ENCODE data around the gene NDOR1. TPM values are rescaled to one million over a fixed set of nuclear protein-coding genes. Genes with fewer than 3 reads are reported as not detected.

NDOR1 gene
- polyA plus RNA-seq, 6 donors from 2014 or later: 4.4 to 9.3 (median 5.2) TPM

DNA sequence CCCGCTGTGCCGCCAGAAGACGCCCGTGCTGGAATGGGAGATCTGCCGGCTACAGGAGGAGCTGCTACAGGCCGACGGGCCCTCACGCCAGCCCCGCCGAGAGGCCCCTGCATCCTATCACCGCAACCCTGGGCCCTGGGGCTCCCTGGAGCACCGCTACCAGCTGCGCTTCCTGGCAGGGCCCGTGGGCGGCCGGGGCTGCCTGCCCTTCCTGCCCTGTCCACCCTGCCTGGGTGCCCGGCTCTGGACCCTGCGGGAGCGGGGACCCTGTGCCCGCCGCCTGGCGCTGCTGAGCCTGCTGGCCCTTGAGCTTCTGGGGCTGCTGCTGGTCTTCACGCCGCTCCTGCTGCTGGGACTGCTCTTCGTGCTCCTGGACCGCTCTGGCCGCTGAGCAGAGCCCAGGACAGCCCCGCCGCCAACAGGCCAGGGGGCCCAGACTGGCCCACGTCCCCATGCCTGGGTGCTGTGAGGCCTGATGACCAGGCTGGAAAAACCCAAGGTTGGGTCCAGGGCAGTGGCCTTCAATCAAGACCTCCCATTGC lies 12.8 kb downstream of the NDOR1 start:
- H3K36me3 Mint-ChIP-seq: no peaks in the 10 kb centered on the region
- no peak overlapping the region for H3K4me3 Mint-ChIP-seq
- H3K27me3 Mint-ChIP-seq: no peaks in the 10 kb centered on the region
- DNase-seq: no peak
- peaks cover 0 to 7% (median 6%) of the 10 kb centered on the region in 3 donors for H3K4me1 Mint-ChIP-seq
- ATAC-seq (ENCODE audit: low read depth in 2 of 2): no peak
- no peaks in the 10 kb centered on the region for H3K9me3 Mint-ChIP-seq
- no peak overlapping the region for H3K27ac Mint-ChIP-seq

- ATAC-seq (ENCODE audit: low read depth in 2 of 2) (no peak), DNase-seq (no peak)
- Mint-ChIP-seq H3K27me3 (no peaks in the 10 kb centered on the region), H3K9me3 (no peaks in the 10 kb centered on the region), H3K4me3 (peak overlapping the region in 1 of 8 donors; percentile 45), H3K4me1 (peaks cover 0 to 7% (median 6%) of the 10 kb centered on the region in 3 donors), H3K27ac (no peak overlapping the region), H3K36me3 (no peaks in the 10 kb centered on the region)
Observed at GRCh38 chr9:137218754-137219271, 13.3 kb downstream of the NDOR1 start.

- Mint-ChIP-seq H3K4me3 (peak overlapping the region in 4 of 8 donors; percentile 45 to 77 (median 69)), H3K36me3 (no peaks in the 10 kb centered on the region), H3K27me3 (no peaks in the 10 kb centered on the region), H3K9me3 (no peaks in the 10 kb centered on the region), H3K27ac (no peak overlapping the region), H3K4me1 (peaks cover 3 to 7% (median 6%) of the 10 kb centered on the region in 3 donors)
- no peak for DNase-seq
- no peak for ATAC-seq (ENCODE audit: low read depth in 2 of 2)
Observed at GRCh38 chr9:137219757-137220316, 14.3 kb downstream of the NDOR1 start.

DNA sequence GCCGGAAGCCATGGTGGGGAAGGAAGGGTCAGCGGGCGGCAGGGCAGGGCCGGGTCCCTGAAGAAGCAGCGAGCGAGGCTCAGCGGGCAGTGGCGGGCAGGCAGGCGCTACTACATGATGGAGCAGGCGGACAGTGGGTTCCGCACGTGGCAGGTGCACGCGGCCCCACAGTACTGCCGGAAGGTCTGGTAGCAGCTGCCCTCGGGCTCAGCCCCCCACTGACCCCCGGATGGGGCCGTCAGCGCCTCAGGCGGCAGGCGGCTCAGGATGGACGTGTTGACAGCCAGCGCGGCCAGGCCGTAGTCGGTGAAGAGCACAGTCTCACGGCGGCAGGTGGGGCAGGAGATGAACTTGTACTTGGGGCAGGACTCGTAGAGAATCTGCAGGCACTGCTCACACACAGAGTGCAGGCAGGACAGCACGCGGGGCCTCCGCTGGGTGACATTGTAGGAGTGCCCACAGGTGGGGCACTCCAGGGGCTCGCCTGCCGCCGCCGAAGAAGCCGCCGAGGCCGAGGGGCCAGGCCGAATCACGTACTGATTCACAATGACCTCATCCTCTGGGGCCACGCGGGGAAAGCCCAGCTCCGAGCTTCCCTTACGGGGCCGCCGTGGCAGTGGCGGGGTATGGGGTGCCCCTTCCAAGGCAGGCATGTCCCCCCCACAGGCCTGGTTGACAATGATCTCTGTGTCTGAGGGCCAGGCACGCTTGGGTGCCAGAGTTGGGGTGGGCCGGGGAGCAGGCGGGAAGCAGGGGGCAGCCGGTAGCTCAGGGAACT lies 15.0 kb downstream of the NDOR1 start:
- no peaks in the 10 kb centered on the region for H3K27me3 Mint-ChIP-seq
- peaks cover 3 to 7% (median 6%) of the 10 kb centered on the region in 3 donors for H3K4me1 Mint-ChIP-seq
- peak overlapping the region in 6 of 8 donors; percentile 29 to 73 (median 40) for H3K4me3 Mint-ChIP-seq
- no peaks in the 10 kb centered on the region for H3K9me3 Mint-ChIP-seq
- no peaks in the 10 kb centered on the region for H3K36me3 Mint-ChIP-seq
- no peak overlapping the region for H3K27ac Mint-ChIP-seq
- no peak for DNase-seq
- no peak for ATAC-seq (ENCODE audit: low read depth in 2 of 2)

GRCh38 chr9:137221095-137221505 lies 15.6 kb downstream of the NDOR1 start:
- H3K36me3 Mint-ChIP-seq: no peaks in the 10 kb centered on the region
- no peak overlapping the region for H3K27ac Mint-ChIP-seq
- peak overlapping the region in 4 of 8 donors; percentile 29 to 73 (median 54) for H3K4me3 Mint-ChIP-seq
- H3K27me3 Mint-ChIP-seq: no peaks in the 10 kb centered on the region
- no peaks in the 10 kb centered on the region for H3K9me3 Mint-ChIP-seq
- H3K4me1 Mint-ChIP-seq: peaks cover 3 to 7% (median 6%) of the 10 kb centered on the region in 3 donors
- DNase-seq (no peak), ATAC-seq (ENCODE audit: low read depth in 2 of 2) (no peak)

DNA sequence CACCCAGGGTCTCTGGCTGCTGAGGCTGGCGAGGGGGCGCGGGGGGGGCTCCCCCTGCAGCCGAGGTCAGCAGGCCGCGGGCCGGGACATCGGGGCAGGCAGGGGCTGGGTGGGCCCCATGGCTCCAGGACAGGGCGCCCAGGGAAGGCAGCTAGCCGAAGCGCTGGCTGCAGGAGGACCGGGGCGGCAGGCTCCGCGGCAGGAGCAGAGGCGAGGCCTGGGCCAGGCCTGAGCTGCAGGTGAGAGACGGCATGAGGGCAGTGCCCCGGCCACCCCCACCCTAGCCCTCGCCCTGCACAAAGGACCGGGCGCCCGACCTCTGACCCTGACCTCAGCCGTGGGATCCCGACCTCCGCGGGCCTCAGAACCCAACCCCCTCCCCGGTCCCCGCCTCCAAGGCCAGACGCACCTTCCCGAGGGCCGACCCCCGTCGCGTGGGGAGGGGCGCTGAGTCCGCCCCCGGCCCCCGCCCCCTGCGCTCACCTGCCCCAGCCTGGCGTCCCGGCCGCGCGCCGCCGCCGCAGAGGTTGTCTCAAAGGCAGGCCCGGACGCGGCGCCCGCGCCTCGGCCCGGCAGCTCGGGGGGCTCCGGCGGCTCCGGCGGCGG lies 16.1 kb downstream of the NDOR1 start:
- Mint-ChIP-seq H3K36me3 (no peaks in the 10 kb centered on the region), H3K27ac (no peak overlapping the region), H3K4me1 (peaks cover 3 to 7% (median 6%) of the 10 kb centered on the region in 3 donors), H3K4me3 (peak overlapping the region in 2 of 8 donors; percentile 16 to 25), H3K9me3 (no peaks in the 10 kb centered on the region), H3K27me3 (no peaks in the 10 kb centered on the region)
- no peak for ATAC-seq (ENCODE audit: low read depth in 2 of 2)
- DNase-seq: no peak

- H3K4me3 Mint-ChIP-seq: peak within 1 kb of the TSS; percentile 75 to 92 (median 80)
- peaks cover 0 to 2% (median 2%) of the 10 kb centered on the region in 3 donors for H3K27me3 Mint-ChIP-seq
- no peaks in the 10 kb centered on the region for H3K9me3 Mint-ChIP-seq
- ATAC-seq (ENCODE audit: low read depth in 2 of 2) (no peak), DNase-seq (no peak)
- peak within 1 kb of the TSS in 5 of 6 donors; percentile 66 to 97 (median 75) for H3K27ac Mint-ChIP-seq
- H3K36me3 Mint-ChIP-seq: no peaks in the 10 kb centered on the region
- peaks cover 4 to 8% (median 7%) of the 10 kb centered on the region in 3 donors for H3K4me1 Mint-ChIP-seq
Observed at GRCh38 chr9:137222190-137223077, 16.9 kb downstream of the NDOR1 start, which contains the start of gene RNF208. Gene RNF208, minus strand, starts transcription at chr9:137222240. Its CDS starts 1,028 bp downstream, at chr9:137221212.

DNA sequence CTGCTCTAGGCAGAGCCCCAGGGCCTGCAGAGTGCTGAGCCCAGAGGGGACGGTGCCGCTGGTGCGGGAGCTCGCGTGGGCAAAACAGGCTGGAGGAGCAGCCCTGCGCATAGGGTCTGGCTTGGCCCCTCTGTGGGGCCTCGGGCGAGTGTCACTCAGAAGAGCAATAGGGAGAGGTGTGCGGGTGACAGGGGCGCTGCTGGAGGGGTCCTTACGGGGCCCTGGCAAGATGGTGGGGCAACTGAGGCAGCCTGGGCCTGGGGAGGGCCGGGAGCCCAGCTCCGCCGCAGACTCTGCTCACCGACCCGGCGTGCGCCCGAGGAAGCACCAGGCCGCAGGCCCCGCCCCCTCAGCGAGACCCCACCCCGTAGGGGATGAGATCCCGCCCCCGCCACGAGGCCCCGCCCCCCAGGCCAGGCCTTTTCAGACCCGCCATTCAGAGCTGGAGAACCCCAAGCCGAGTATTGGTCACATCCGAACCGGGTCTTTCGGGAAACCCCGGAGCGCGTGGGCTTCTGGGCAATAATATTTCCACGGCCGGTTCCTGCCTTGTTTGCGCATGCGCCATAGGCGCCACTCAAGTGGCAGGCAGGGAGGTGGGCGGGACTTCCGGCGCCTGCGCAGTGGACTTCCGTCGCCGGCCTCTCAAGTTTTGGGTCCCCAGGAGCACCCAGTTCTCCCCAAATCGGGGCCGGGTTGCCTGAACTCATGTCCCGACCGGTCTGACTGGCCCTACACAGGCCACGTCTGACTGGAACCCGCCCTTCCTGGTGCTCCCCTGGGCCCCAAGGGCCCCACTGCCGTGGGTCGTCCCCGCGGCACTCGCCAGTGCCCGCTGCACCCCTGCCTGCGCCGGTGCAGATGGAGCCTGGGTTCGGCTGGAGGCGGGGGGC lies 17.8 kb downstream of the NDOR1 start:
- Mint-ChIP-seq H3K27me3 (peaks cover 0 to 8% (median 6%) of the 10 kb centered on the region in 3 donors), H3K36me3 (no peaks in the 10 kb centered on the region), H3K4me3 (peak overlapping the region; percentile 75 to 92 (median 80)), H3K27ac (peak overlapping the region; percentile 66 to 97 (median 77)), H3K9me3 (peaks cover 0 to 2% (median 0%) of the 10 kb centered on the region in 7 donors), H3K4me1 (peaks cover 6 to 12% (median 11%) of the 10 kb centered on the region in 3 donors)
- peak; percentile 98 for DNase-seq
- ATAC-seq (ENCODE audit: low read depth in 2 of 2): peak; percentile 88 to 89

DNA sequence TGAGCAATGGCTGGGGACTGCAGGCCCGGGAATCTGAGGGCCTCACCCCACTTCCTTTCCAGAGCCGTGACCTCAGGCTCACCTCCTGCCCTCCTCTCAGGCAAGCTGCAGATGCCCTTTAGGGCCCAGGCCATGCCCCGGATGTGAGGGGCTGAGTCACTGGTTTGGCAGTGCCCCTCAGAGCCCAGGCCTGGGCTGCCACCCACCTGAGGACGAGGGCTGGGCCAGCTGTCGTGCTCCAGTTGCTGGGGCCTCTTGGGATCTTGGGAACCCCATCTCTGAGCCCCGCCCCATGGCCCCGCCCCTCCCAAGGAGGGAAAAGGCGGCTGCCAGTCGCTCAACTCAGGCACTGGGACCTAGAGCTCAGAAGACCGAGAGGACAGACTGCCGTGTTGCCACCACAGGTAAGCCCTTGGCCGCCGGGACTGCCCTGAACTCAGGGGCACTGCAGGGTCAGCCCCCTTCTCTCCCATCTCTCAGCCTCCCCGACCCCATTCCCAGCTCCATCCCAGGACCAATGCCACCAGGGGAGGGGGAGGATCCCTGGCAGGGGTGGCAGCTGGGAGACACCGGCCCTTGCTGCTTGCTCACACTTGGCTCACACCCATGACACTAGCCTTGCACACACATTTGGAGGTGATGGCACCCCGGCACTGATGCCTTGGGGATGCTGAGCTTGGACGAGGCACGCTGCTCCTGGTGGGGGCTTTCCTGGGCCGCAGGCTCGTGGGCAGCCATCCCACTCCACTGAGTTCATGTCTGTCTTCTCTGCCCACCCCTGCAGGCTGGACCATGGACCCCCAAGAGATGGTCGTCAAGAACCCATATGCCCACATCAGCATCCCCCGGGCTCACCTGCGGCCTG lies 19.6 kb downstream of the NDOR1 start, which contains the start of gene CYSRT1:
Gene CYSRT1 (plus strand): TSS at position 345 of the 865 bp plus-strand sequence. CDS start 448 bp downstream, at position 793.
- Mint-ChIP-seq H3K9me3 (peaks cover 0 to 2% (median 0%) of the 10 kb centered on the region in 7 donors), H3K27me3 (peaks cover 0 to 15% (median 8%) of the 10 kb centered on the region in 3 donors), H3K4me3 (peak within 1 kb of the TSS; percentile 75 to 92 (median 80)), H3K36me3 (no peaks in the 10 kb centered on the region), H3K27ac (peak within 1 kb of the TSS in 3 of 6 donors; percentile 79 to 97 (median 80)), H3K4me1 (peaks cover 6 to 12% (median 11%) of the 10 kb centered on the region in 3 donors)
- DNase-seq: no peak
- ATAC-seq (ENCODE audit: low read depth in 2 of 2): no peak

DNA sequence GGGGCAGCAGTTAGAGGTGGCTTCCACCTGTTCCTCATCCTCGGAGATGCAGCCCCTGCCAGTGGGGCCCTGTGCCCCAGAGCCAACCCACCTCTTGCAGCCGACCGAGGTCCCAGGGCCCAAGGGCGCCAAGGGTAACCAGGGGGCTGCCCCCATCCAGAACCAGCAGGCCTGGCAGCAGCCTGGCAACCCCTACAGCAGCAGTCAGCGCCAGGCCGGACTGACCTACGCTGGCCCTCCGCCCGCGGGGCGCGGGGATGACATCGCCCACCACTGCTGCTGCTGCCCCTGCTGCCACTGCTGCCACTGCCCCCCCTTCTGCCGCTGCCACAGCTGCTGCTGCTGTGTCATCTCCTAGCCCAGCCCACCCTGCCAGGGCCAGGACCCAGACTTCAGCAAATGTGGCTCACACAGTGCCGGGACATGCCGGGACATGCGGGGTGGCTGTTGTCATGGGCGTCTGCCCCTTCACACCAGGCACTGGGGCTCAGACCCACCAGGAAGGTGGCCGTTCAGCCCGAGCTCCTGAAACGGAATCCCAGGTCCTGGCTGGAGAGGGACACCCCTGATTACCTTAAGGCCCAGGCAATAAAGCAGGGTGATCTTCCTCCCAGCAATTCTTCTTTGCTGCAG lies 20.3 kb downstream of the NDOR1 start:
- ATAC-seq (ENCODE audit: low read depth in 2 of 2) (no peak), DNase-seq (no peak)
- Mint-ChIP-seq H3K27me3 (peaks cover 0 to 15% (median 8%) of the 10 kb centered on the region in 3 donors), H3K4me3 (no peak overlapping the region), H3K4me1 (peaks cover 6 to 12% (median 11%) of the 10 kb centered on the region in 3 donors), H3K36me3 (no peaks in the 10 kb centered on the region), H3K9me3 (peaks cover 0 to 2% (median 0%) of the 10 kb centered on the region in 7 donors), H3K27ac (peak overlapping the region in 2 of 6 donors; percentile 67 to 79)

Measured in naive B cell (primary cell).